NCI-H1417 (cell line): Measurements from ENCODE around the gene PTER.

Experiments
- DNase-seq, 3 experiments: peaks; one replicate each; lab custom pipeline; 2025; lab: John Stamatoyannopoulos, UW

Gene PTER

DNA sequence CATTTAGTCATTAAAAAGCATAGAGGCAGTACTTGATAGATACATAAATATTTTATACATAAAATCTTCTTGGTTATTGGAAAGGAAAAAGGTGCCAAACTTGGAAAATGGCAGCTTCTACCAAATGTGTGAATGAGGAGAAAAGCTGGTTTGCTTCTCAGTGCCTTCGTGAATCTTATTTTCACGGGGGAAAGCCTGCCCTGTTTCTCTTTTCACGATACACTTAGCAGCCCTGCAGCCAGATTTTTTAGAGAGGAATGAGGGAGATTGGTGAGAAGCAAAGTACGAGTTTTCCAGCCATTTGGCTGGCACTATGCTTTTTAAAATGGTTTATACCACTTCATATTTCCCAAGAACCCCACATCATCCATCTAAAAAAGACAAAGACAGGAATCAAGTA lies 107.8 kb downstream of the PTER start:
- DNase-seq, result no peak

DNA sequence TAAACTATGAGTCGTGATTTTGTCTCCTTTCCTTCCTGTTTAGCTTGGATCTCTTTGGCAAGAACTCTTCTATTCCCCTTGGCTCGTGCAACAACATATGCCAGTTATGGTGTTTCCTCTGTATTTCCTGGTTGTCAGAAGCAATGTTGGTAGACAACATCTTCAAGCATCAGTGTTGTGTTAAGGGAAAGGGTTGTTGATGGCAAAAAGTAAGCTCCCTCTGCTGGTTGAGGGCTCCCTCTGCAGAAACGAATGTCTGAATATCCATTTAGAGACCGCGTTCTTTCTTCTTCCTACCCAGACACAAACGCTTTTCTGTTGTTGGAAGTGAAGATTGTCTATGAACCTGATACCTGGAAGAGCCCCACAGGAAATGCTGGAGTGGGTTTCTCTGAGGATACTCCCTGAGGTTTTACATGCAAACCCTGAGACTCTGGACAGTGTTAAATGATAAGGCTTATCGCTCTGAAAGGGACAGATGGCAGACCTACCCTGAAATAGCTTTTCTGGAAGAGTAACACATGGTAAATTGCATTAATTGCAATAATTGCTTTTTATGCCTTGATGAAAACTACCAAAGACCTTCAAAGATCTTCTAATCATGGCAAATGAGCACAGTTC lies 108.4 kb downstream of the PTER start:
- DNase-seq, result peak in 2 of 3 experiments; percentile 0 to 21

DNA sequence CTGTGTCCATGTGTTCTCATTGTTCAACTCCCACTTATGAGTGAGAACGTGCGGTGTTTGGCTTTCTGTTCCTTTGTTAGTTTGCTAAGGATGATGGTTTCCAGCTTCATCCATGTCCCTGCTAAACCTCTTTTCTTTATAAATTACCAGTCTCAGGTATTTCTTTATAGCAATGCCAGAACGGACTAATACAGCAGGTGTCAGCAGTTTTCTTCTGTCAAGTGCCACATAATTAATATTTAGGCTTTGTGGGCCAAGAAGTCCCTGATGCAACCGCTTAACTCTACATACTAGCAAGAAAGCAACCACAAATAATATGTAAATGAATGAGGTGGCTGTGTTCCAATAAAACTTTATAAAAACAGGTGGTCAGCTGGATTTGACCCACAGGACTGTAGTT lies 111.2 kb downstream of the PTER start:
- DNase-seq, result peak in 1 of 3 experiments; percentile 1

DNA sequence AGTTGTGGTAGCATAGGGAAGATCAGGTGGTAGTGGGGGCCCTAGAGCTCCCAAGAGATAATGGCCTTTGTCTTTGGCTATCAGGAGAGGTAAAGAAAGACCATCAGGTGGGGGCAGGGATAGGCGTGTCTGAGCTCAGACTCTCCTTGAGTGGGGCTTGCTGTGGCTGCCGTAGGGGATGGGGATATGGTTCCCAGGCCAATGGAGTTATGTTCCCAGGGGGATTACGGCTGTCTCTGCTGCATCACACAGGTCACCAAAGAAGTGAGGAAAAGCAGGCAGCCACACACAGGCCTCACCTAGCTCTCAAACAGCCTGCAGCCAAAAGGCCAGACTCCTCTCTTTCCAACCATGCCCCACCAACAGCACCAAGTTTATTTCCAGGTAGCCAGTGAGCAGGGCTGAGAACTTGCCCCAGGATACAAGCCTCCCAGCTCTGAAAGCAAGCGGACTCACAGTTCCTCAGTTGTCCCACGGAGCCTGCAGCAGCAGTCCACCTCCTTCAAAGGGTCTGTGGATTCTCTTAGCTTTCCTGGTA lies 122.5 kb downstream of the PTER start:
- peak in 1 of 3 experiments; percentile 52 for DNase-seq

DNA sequence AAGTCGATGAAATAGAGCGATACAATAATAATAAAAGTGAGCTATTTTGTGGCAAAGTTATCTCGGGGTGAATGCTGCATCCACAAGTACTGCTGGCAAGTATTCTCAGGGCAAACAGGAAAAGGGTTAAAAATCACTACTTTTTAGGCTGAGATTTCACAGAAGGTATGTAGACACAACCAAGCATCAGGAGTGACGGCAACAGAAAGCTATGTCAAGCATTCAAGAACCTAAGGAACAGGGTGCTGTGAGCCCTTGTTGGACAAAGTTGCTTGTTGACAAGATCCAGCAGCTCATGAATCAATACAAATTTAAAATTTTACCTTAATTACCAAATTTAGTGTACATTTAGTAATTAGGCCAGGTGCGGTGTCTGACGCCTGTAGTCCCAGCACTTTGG lies 126.1 kb downstream of the PTER start:
- DNase-seq, result no peak
